Endometrial microvascular endothelial cells (primary cell): Measurements from ENCODE around the gene IL17RC. TPM values are rescaled to one million over a fixed set of nuclear protein-coding genes. Genes with fewer than 3 reads are reported as not detected.
"Not testable (repeated sequence)": the region's sequence is repeated elsewhere in the genome, so short reads cannot be mapped to it uniquely, and the experiment has no call there.

Experiments
- in situ Hi-C: cut with HindIII; loops from 2 replicates; pipeline ENCODE4 v1.10.0; 2017; ENCODE audit warnings: low sequenced_read_pairs, low pct_unique_long_range_greater_than_20kb; ENCODE audit errors: inconsistent ontology term
- total RNA-seq: library from RNA; depleted of rRNA; stranded (reverse); fragments of >200 nt; gene quantifications from one replicate; pipeline ENCODE4 v1.2.3, GENCODE V29; 2015; ENCODE audit errors: inconsistent ontology term

The IL17RC gene
- total RNA-seq, 1 donor from 2014 or later = 20.3 TPM

DNA sequence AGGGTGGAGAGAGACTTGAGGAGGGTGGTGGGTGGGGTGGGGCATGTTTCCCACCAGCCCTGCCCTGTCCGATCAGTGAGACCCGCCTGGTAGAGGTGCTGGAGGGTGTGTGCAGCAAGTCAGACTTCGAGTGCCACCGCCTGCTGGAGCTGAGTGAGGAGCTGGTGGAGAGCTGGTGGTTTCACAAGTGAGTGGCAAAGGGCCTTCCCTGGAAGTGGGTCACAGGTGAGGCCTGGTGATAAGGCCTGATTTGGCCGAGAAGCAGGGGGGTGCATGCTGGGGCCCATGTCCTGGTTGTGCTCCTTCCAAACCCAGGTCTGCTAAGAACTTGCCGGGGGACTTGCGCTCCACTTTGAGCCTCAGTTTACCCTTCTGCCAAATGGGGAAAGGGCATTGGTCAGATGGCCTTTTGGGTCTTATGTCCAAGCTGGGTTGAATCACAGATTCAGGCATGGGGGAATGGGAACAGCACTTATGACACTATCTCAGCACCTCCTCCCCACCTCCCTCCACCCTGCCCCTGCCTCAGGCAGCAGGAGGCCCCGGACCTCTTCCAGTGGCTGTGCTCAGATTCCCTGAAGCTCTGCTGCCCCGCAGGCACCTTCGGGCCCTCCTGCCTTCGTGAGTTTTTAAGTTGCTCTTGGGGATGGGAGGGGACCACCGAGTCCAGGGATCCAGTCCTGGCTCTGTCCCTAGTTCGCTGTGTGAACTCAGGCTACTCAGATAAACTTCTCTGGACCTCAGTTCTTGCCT is 20.8 kb downstream of the IL17RC start:
- in situ Hi-C loops = no loop called here

DNA sequence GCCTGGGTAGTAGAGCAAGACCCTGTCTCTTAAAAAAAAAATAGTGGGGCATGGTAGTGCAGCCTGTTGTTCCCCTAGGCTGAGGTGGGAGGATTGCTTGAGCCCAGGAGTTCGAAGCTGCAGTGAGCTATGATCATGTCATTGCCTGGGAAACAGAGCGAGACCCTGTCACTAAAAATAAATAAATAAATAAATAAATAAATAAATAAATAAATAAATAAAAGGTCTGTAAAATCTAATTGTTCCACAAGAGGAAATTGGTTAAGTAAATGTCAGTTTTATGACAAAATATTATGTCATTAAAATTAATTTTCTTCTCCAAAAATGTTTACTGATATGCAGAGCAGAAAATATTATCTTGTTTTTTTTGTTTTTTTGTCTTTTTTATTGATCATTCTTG is 22.1 kb downstream of the IL17RC start:
- in situ Hi-C loops = no loop called here

DNA sequence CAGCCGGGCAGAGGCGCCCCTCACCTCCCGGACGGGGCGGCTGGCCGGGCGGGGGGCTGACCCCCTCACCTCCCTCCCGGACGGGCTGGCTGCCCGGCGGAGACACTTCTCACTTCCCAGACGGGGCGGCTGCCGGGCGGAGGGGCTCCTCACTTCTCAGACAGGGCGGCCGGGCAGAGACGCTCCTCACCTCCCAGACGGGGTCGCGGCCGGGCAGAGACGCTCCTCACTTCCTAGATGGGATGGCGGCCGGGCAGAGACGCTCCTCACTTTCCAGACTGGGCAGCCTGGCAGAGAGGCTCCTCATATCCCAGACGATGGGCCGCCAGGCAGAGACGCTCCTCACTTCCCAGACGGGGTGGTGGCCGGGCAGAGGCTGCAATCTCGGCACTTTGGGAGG is 23.0 kb downstream of the IL17RC start:
- in situ Hi-C loops = not testable (repeated sequence)

DNA sequence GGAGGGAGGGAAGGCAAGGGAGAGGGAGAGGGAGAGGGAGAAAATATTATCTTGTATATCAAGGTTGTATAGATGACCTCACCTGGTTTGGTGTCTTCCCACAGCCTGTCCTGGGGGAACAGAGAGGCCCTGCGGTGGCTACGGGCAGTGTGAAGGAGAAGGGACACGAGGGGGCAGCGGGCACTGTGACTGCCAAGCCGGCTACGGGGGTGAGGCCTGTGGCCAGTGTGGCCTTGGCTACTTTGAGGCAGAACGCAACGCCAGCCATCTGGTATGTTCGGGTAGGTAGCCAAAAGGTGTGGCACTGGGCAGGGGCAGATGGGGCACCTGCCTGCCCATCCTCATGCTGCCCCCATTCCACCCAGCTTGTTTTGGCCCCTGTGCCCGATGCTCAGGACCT is 23.8 kb downstream of the IL17RC start:
- in situ Hi-C loops = no loop called here

DNA sequence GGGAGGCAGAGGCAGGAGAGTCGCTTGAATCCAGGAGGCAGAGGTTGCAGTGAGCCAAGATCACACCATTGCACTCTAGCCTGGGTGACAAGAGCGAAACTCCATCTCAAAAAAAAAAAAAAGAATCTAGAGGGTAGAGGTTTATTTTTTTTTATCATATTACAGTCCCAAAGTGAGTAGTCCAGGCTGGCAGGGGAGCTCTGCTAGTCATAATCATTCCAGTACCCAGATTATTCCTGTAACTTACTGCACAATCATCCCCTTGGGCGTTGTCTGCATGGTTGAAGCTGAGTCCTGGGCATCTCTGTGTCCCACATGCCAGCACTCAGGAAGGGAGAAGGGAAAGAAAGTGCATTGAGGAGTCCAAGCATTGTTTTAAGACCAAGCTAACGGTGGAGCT is 25.3 kb downstream of the IL17RC start:
- in situ Hi-C loops = no loop called here

DNA sequence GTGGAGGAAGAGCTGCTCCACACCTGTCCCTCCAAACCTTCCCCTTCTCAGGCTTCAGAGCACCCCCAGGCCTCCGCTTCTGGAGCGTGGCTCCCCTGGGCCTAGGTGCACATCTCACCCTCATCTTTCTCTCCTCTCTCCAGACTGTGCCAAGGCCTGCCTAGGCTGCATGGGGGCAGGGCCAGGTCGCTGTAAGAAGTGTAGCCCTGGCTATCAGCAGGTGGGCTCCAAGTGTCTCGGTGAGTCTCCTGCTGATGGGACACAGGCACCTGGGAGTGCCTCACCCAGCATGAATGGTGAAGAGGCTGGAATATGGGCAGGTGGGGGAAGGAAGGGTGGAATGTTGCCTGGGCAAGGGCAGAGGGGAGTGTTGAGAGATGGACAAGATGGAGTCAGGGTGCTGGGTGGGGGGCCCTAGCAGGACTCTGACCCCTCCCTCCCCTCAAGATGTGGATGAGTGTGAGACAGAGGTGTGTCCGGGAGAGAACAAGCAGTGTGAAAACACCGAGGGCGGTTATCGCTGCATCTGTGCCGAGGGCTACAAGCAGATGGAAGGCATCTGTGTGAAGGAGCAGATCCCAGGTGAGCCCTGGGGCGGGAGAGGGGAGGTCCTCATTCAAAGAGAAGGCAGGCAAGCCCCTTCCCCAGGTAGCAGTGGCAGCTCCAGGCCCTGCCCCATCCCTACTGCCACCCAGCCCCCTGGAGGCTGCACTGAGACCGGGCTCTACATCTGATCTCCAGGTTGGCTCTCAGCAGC is 26.2 kb downstream of the IL17RC start:
- in situ Hi-C loops = no loop called here

DNA sequence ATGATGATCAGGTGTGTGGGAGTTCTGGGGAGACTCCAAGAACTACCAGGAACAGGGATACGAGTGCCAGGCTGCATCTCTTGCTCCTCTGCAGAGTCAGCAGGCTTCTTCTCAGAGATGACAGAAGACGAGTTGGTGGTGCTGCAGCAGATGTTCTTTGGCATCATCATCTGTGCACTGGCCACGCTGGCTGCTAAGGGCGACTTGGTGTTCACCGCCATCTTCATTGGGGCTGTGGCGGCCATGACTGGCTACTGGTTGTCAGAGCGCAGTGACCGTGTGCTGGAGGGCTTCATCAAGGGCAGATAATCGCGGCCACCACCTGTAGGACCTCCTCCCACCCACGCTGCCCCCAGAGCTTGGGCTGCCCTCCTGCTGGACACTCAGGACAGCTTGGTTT is 27.4 kb downstream of the IL17RC start:
- in situ Hi-C loops = no loop called here

DNA sequence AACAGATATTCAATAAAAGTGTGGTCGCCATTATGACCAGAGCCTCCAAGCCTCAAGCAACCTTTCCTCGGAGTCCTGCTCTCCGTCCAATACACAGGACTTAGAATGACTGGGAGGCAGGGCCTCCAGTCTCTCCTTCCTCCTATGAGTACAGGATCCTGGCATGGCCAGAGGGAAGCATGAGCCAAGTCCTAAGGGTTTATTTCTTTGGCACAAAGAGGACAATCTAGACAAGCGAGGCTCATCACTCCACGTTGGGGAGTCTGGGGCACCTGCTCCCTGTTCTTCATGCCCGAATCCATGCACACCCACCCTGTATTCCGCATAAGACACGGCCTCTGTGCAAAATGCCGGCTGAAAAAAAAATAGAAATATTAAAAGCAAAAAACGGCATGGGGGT is 28.5 kb downstream of the IL17RC start:
- in situ Hi-C loops = no loop called here

DNA sequence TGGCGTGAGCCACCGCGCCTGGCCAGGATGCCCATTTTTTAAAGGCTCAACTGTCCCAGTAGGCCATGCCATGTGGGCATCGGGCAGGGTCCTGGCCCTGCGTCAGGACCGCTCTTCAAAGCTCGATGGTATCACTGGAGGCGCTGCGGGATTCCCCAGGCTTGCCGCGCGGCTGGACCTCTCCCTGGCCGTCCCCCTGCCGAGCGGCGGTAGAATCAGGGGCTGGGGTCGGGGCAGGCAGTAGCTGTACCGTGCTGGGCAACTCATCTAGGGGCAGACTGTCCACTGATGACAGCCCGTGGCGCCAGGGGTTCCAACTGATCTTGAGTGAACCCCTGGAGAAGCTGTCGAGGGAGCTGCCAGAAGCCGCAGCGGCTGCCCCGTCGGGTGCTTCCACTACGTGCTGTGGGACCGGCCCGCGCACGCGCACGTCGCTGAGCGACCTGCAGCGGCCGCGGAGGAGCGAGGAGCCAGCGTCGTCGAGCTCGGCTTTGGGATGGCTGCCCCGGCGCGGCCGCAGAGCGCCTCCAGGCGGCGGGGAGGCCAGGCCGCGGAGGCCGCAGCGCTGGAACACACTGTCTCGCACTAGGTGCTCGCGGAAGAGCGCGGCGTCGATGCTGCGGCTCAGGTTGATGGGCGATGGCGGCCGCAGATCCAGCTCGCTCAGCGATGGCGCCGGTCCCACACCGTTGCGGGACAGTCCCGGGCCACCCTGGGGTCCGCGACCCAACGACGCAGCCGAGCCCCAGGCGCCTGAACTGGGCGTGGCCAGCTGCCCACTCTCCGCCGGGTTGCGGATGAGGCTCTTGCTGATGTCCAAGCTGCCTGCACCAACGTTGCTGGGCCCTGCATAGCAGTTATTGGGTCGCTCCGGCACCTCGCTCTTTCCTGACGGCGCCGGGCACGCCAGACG is 29.5 kb downstream of the IL17RC start:
- in situ Hi-C loops = no loop called here

DNA sequence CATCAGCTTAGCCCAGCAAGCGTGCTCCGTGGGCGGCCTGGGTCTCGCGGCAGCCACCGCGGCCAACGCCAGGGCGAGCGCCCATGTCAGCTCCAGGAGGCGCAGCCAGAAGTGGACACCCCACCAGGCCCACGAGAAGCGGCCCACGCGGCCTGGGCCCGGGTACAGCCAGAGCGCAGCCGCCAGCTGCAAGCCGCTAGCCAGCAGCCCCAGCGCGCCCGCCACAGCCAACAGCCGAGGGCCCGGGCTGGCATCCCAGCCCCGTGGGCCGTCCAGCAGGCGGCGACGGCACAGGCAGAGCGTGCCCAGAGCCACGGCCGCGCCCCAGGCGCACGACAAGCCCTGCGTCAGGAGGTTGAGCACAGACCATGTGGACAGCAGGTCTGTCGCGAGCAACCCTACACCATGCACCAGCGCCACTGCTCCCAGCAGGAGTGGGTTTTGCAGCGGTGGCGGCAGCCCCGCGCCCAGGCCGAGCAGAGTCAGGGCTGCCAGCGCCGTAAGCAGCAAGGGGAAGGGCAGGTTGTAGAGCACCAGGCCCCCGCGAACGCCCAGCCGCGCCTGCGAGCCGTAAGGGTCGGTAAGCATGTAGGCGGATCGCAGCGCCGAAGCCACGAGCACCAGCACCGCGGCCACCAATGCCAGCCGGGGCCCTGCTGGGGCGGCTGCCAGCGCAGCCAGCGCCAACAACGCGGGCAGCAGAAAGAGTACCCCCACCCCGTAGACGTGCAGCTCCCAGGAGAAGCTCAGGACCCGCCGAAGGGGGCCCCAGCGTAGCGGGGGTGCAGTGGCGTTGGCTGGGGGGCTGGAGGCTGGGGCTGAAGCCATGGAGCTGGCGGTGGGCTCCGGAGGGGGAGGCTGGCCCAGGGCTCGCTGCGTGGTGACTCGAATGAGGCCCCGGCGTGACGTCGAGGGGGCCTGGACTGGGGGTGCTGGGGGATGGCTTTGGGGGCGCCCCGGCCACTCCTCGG is 30.4 kb downstream of the IL17RC start:
- in situ Hi-C loops = no loop called here

DNA sequence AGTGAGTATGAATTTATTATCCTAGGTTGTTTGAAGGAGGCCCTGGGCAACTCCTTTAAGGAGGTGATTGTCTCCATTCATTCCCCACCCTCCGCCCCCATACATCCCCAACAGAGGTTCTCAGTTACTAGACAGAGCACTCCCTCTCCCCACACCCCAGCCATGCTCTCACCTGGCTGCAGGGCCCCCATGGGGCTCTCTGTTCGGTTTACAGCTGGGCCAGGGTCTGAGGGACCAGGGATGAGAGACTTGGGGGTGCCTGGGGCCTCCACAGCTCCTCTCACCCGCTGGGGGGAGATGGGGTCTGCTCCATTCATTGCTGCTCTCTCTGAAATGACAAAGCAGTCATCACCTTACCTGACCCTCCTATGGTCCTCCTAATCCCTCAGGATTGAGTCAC is 31.7 kb downstream of the IL17RC start:
- in situ Hi-C loops = no loop called here

DNA sequence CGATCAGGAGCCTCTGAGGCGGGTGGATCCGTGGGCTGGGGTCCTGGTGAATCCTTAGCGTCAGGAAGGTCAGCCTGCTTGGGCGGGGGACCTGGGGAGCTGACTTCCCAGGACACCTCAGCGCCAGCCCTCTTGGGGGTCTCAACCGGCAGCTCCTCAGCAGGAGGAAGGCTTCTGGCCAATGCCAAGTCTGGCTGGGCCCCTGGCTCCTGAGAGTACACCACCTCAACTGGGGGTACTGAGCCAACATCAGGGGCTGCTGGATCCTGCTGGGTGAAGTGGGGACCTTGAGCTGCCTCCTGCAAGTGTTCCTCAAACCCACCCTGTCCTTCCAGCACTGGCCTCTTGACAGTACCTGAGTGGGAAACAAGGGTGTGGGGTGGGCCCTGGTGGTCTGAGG is 32.2 kb downstream of the IL17RC start:
- in situ Hi-C loops = no loop called here

DNA sequence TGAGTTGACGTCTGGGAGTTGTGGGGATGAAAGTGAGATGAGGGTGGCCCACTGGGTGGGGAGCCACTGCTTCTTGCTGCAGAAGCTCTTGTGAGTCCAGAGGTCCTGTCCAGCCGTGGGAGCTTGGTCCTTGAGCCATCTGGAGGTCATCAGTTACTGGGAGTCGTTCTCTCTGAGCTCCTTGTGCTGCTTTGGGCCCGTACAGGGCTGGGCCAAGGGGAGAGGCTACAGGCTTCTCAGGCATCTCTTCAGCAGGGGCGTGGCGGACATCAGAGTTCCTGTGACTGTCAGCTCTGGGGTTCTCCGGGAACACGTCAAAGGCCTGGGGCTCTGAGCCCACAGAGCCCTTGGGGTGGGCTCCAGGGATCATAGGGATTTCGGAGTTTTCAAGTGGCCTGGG is 32.7 kb downstream of the IL17RC start:
- in situ Hi-C loops = no loop called here

DNA sequence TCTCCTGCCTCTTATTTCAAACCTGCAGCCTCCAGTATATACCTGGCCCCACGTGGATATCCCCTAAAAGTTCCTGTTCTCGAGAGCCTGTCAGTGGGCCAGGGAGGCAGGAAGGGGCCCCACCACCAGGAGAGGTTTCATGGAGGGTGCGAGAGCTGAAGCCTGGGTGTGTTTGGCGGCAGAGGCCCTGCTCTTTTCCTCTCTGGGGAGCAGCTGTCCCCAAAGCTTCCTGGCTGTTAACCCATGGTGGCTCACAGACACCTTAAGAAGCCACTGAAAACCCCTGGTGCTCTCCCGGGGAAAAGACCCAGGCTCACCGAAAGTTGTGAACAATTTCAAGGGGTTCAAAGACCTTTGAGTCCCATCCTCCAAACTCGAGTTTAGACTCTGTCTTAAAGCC is 34.2 kb downstream of the IL17RC start:
- in situ Hi-C loops = no loop called here

DNA sequence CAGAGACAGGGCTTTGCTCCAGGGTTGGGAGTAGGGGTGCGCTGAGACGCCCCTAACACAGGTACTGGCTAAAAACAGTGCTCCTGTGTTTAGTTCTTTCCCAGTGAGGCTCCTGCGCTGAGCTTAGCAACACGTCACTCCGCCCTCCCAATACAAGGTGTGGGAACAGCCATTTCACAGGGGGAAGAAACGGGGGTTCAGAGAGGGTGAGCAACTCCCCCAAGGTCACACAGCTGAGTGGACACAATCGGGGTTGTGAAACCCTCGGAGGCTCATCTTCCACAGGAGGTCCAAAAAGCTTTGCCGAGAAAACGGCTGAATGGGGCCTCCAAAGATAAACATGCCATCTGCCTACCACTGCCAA is 34.7 kb downstream of the IL17RC start:
- in situ Hi-C loops = no loop called here

DNA sequence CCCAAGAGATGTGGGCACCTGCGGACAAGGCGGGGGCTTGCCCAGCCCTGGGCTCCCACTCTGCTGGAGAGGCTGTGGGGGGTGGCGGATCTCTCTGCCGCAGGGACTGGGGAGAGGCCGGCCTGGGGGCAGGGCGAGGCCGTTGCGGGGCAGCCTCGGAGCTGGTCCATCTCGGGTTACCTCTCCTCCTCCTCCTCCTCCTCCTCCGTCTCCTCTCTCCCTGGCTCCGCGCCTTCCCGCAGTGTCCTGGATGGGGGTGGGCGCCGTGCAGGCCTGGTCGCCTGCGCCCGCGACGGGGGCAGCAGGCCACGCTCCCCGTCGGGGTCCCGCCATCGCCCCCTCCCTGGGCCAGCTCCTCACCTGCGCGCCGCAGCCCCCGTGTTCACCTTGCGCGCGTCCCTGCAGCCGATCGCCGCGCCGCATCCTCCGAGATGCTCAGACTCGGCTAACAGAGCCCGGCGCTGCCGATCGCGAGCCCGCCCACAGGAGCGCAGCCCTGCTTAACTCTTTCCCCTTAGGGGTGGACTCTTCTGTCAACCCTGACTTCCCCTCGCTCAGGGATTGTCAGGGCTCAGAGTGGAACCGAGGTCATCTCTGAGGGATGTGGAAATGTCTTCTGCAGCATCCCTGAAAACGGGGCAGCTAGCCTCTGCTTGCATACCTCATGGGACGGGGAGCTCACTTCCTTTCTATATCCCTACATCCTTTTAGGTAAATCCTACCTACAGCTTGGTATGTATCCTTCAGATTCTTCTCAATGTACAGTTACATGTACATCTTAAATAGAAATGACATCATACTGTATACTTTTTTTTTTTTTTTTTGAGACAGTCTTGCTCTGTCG is 35.3 kb downstream of the IL17RC start, which contains the start of gene PRRT3:
Gene PRRT3, minus strand, starts transcription at position 447 of the 844 bp plus-strand sequence. CDS start 2,293 bp downstream, outside the sequence.
- in situ Hi-C loops = no loop called here

DNA sequence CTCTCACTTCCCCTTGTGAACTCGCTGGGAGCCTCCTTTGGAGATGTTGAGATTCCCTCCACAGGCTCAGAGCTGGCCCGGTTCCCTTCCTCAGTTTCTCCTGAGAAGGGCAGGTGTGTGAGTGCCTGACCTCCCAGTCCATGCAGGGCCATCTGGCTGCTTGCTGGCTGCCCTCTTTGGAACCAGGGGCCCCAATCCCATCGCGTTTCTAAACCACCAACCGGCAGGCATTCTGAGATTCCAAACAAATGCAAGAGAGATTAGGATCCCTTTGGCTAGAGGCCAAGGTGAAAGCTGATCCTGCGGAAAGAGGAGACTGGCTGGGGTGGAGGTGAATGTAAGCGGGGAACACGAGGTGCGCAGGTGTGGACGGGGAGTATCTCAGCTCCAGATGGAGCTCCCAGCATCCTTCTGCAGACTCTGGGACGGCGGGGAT is 38.2 kb downstream of the IL17RC start:
- in situ Hi-C loops = no loop called here
